HepG2 (cell line): ENCODE results near the gene SPAG9. TPM values are rescaled to one million over a fixed set of nuclear protein-coding genes. Genes with fewer than 3 reads are reported as not detected.
A peak's percentile ranks its signal among the peaks of the same experiment; 100 is the strongest.

ENCODE experiments used
- AHR ChIP-seq: IDR thresholded peaks from 2 replicates; pipeline ENCODE4 v1.6.1; 2018; ENCODE audit warnings: missing genetic modification reagents, missing compliant biosample characterization
- CBX1 ChIP-seq: IDR thresholded peaks from one replicate; pipeline ENCODE4 v1.6.1; 2016; ENCODE audit warnings: antibody characterized with exemption, low read depth
- EP300 ChIP-seq, 3 experiments: sonication (generic) in 1 of 3; formaldehyde crosslinking in 1 of 3; IDR thresholded peaks; 2 replicates each; pipeline versions ENCODE4 v1.5.1 to v1.6.1; 2011 to 2020; ENCODE audit warnings: low read depth in 2 of 3, low read length in 2 of 3, borderline replicate concordance in 1 of 3, improper control_type of control experiment in 1 of 3, mild to moderate bottlenecking in 1 of 3, missing genetic modification reagents in 1 of 3, moderate library complexity in 1 of 3
- GATAD1 ChIP-seq: IDR thresholded peaks from 2 replicates; pipeline ENCODE4 v1.6.1; 2016; ENCODE audit warnings: missing genetic modification reagents, missing compliant biosample characterization
- IKZF1 ChIP-seq: fragments of 450-650 bp; IDR thresholded peaks from 2 replicates; pipeline ENCODE4 v1.7.1; 2016
- IRF1 ChIP-seq: sonication (generic); formaldehyde crosslinking; IDR thresholded peaks from 2 replicates; pipeline ENCODE4 v1.4.0; 2020; ENCODE audit warnings: low read depth, mild to moderate bottlenecking, missing genetic modification reagents
- KDM3A ChIP-seq: IDR thresholded peaks from 2 replicates; pipeline ENCODE4 v1.6.1; 2018; ENCODE audit warnings: low read depth, missing compliant biosample characterization
- MAFF ChIP-seq: IDR thresholded peaks from 2 replicates; pipeline ENCODE4 v1.6.1; 2011; ENCODE audit warnings: low read depth, low read length, improper control_type of control experiment
- MTA3 ChIP-seq: sonication (generic); formaldehyde crosslinking; IDR thresholded peaks from 2 replicates; pipeline ENCODE4 v1.4.0; 2020; ENCODE audit warnings: missing genetic modification reagents
- NFE2 ChIP-seq: sonication (generic); formaldehyde crosslinking; IDR thresholded peaks from 2 replicates; pipeline ENCODE4 v1.4.0; 2020; ENCODE audit warnings: missing genetic modification reagents
- NR0B2 ChIP-seq: sonication (generic); formaldehyde crosslinking; IDR thresholded peaks from 2 replicates; pipeline ENCODE4 v1.4.0; 2020; ENCODE audit warnings: mild to moderate bottlenecking, missing genetic modification reagents
- PPARG ChIP-seq: conservative IDR thresholded peaks from 2 replicates; pipeline ENCODE4 v1.6.1; 2016; ENCODE audit warnings: missing biosample characterization, missing genetic modification reagents
- PRDM4 ChIP-seq: sonication (generic); formaldehyde crosslinking; IDR thresholded peaks from 2 replicates; pipeline ENCODE4 v1.9.0; 2021; ENCODE audit warnings: missing genetic modification reagents, borderline replicate concordance
- SNAI1 ChIP-seq: sonication (generic); formaldehyde crosslinking; IDR thresholded peaks from 2 replicates; pipeline ENCODE4 v1.5.0; 2020; ENCODE audit warnings: mild to moderate bottlenecking, missing genetic modification reagents, borderline replicate concordance
- TRIM24 ChIP-seq: sonication (generic); formaldehyde crosslinking; IDR thresholded peaks from 2 replicates; pipeline ENCODE4 v1.8.0; 2022; ENCODE audit warnings: mild to moderate bottlenecking, missing genetic modification reagents
- U2AF2 ChIP-seq: fragments of 200-400 bp; formaldehyde crosslinking; IDR thresholded peaks from 2 replicates; pipeline ENCODE4 v1.6.1; 2017; ENCODE audit warnings: low read depth, mild to moderate bottlenecking, low read length
- ZBTB33 ChIP-seq: sonication (generic); formaldehyde crosslinking; IDR thresholded peaks from 2 replicates; pipeline ENCODE4 v1.4.0; 2020; ENCODE audit warnings: missing genetic modification reagents
- ZBTB43 ChIP-seq: sonication (generic); formaldehyde crosslinking; conservative IDR thresholded peaks from 2 replicates; pipeline ENCODE4 v1.4.0; 2020; ENCODE audit warnings: missing genetic modification reagents
- ZFYVE20 ChIP-seq: sonication (generic); formaldehyde crosslinking; IDR thresholded peaks from 2 replicates; pipeline ENCODE4 v1.8.0; 2023; ENCODE audit warnings: low read depth, mild to moderate bottlenecking, moderate library complexity, missing genetic modification reagents, borderline replicate concordance
- ZNF282 ChIP-seq: fragments of 450-650 bp; IDR thresholded peaks from 2 replicates; pipeline ENCODE4 v1.6.1; 2018; ENCODE audit not compliant: partially characterized antibody
- ZNF580 ChIP-seq: IDR thresholded peaks from 2 replicates; pipeline ENCODE4 v1.6.1; 2016; ENCODE audit warnings: low read depth, borderline replicate concordance
- ZZZ3 ChIP-seq: sonication (generic); formaldehyde crosslinking; IDR thresholded peaks from 2 replicates; pipeline ENCODE4 v1.4.0; 2020; ENCODE audit warnings: missing genetic modification reagents, mild to moderate bottlenecking, borderline replicate concordance
- polyA plus RNA-seq, 8 experiments: library from polyadenylated mRNA; depleted of rRNA in 3 of 8; stranded (reverse) in 7 of 8; unstranded in 1 of 8; fragments of >200 nt; fragmentation: Illumina TruSeq in 4 of 8; extraction: Trizol in 4 of 8; gene quantifications; 2 replicates each; pipeline versions ENCODE4 v1.2.1 to v1.2.3, GENCODE V29; 2011 to 2016; ENCODE audit warnings: low read depth in 4 of 8, missing spikeins in 1 of 8, mixed read lengths in 1 of 8; ENCODE audit not compliant: insufficient read depth in 1 of 8
- total RNA-seq, 5 experiments: library from RNA; depleted of rRNA; stranded (reverse); fragments of >200 nt; fragmentation: Illumina TruSeq; extraction: Trizol; gene quantifications; 2 replicates each; pipeline ENCODE4 v1.2.3, GENCODE V29; 2016; ENCODE audit warnings: low read depth in 1 of 5

Gene SPAG9
- total and polyA plus RNA-seq, 2 of the 13 experiments (the other 11 are each of a cell fraction or from before 2014, with no cell fraction given), result 43.2 to 78.6 TPM

- TF ChIP-seq ZBTB33 (CRISPR knock-in tag) (no peak), CBX1 (no peak), MTA3 (CRISPR knock-in tag) (no peak), SNAI1 (no peak; the same call in 1 of the 2 replicates), IRF1 (CRISPR knock-in tag) (no peak), GATAD1 (peak; percentile 74), NR0B2 (CRISPR knock-in tag) (no peak), IKZF1 (no peak), NFE2 (CRISPR knock-in tag) (no peak), AHR (CRISPR knock-in tag) (peak; percentile 55; the same call in 1 of the 2 replicates), U2AF2 (no peak), MAFF (no peak), ZFYVE20 (CRISPR knock-in tag) (no peak), EP300 (IDR thresholded peaks at IDR 0.05; ENCODE audit: low read depth in 2 of 2, low read length in 2 of 2) (peak in 1 of 2 experiments; percentile 11; a peak in 1 of 4 replicates), EP300 (CRISPR knock-in tag; IDR thresholded peaks at IDR 0.05; ENCODE audit: borderline replicate concordance) (peak; percentile 40), KDM3A (CRISPR knock-in tag) (no peak; the same call in 1 of the 2 replicates), ZNF282 (no peak), ZZZ3 (no peak), TRIM24 (CRISPR knock-in tag) (no peak), PRDM4 (CRISPR knock-in tag) (no peak), PPARG (CRISPR knock-in tag) (peak; percentile 52), ZNF580 (CRISPR knock-in tag) (no peak; the same call in 1 of the 2 replicates), ZBTB43 (CRISPR knock-in tag) (no peak)
Measured at GRCh38 chr17:51121620-51122472, 1.2 kb upstream of the SPAG9 start (continued).
